HUES6 (cell line): ENCODE data around the gene HNF1B.

Source experiments
- H3K27ac ChIP-seq: 2 replicates; pipeline ENCODE4 v1.7.0; 2013; ENCODE audit warnings: low read depth, mild to moderate bottlenecking, low read length, inconsistent platforms
- H3K27me3 ChIP-seq: 2 replicates; pipeline ENCODE4 v1.6.1; 2013; ENCODE audit warnings: low read length; ENCODE audit not compliant: control insufficient read depth, insufficient read depth
- H3K36me3 ChIP-seq: 2 replicates; pipeline ENCODE4 v1.6.1; 2013; ENCODE audit warnings: low read length; ENCODE audit not compliant: control insufficient read depth, insufficient read depth
- H3K4me1 ChIP-seq: 2 replicates; pipeline ENCODE4 v1.6.1; 2013; ENCODE audit warnings: low read length; ENCODE audit not compliant: control insufficient read depth, insufficient read depth
- H3K4me3 ChIP-seq: 2 replicates; pipeline ENCODE4 v1.5.1; 2013; ENCODE audit warnings: low read depth, low read length
- H3K9ac ChIP-seq: one replicate; pipeline ENCODE4 v1.6.1; 2013; ENCODE audit warnings: mild to moderate bottlenecking, low read length
- H3K9me3 ChIP-seq: 2 replicates; pipeline ENCODE4 v1.6.1; 2013; ENCODE audit warnings: low read depth, low read length; ENCODE audit not compliant: control insufficient read depth, insufficient read depth

HNF1B gene

GRCh38 chr17:37735165-37735564 is 9.7 kb downstream of the HNF1B start:
- no peak overlapping the region for H3K27ac ChIP-seq
- H3K9ac ChIP-seq = no peak overlapping the region
- H3K4me3 ChIP-seq = no peak overlapping the region
- H3K4me1 ChIP-seq = no peaks in the 10 kb centered on the region
- H3K27me3 ChIP-seq = peaks cover 79% of the 10 kb centered on the region
- H3K36me3 ChIP-seq = no peaks in the 10 kb centered on the region
- H3K9me3 ChIP-seq = no peaks in the 10 kb centered on the region

GRCh38 chr17:37732316-37732715 is 12.5 kb downstream of the HNF1B start:
- Histone ChIP-seq H3K4me1 (peaks cover 4% of the 10 kb centered on the region; the same call in 1 of the 2 replicates), H3K27me3 (peaks cover 57% of the 10 kb centered on the region), H3K9me3 (no peaks in the 10 kb centered on the region), H3K27ac (no peak overlapping the region), H3K4me3 (no peak overlapping the region), H3K36me3 (no peaks in the 10 kb centered on the region), H3K9ac (no peak overlapping the region)

- H3K4me3 ChIP-seq = no peak overlapping the region
- H3K4me1 ChIP-seq = peaks cover 4% of the 10 kb centered on the region; the same call in 1 of the 2 replicates
- no peaks in the 10 kb centered on the region for H3K9me3 ChIP-seq
- no peak overlapping the region for H3K27ac ChIP-seq
- H3K36me3 ChIP-seq = no peaks in the 10 kb centered on the region
- H3K27me3 ChIP-seq = peaks cover 44% of the 10 kb centered on the region
- H3K9ac ChIP-seq = no peak overlapping the region
These were observed 13.8 kb downstream of the HNF1B start for GRCh38 chr17:37731056-37731455.

- no peaks in the 10 kb centered on the region for H3K9me3 ChIP-seq
- no peak overlapping the region for H3K9ac ChIP-seq
- H3K36me3 ChIP-seq = no peaks in the 10 kb centered on the region
- H3K4me3 ChIP-seq = no peak overlapping the region
- peaks cover 8% of the 10 kb centered on the region; the same call in 1 of the 2 replicates for H3K4me1 ChIP-seq
- peaks cover 33% of the 10 kb centered on the region for H3K27me3 ChIP-seq
- H3K27ac ChIP-seq = no peak overlapping the region
These were observed 15.0 kb downstream of the HNF1B start for GRCh38 chr17:37729905-37730304.

DNA sequence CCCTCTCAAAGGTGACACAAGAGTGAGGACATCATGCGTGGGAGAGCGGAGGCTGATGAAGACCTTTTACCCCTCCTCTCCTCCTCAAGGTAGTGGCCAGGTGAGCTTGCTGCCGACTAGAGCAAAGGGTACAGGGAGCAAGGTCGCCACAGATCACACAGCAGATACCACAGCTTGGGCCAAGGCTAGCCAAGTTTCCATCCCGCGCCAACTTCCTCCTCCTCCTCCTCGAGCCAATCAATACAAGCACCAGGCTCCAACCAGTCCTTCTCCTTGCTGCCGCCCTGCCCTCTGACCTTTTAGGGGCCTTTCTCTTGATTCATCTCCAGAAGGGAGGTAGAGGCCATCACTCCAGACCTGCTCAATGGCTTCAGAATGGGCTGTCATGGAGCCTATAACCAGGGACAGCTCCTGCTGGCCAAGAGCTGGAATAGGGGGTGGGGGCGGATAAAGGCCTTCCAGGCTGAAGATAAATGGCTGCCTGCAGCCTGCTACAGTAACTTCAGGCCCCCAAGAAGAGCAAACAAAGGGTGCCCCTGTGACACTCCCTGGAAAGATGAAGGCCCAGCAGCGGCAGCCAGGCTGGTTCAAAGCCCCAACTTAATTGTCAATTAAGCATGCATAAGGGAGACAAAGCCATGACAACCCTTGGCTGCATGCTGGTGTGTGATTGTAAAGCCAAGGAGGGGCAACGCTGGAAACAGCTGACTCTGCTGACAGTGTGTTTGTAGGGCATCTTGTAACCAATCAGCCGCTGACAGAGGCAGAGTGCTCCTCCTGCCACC is 17.8 kb downstream of the HNF1B start:
- no peak overlapping the region for H3K4me3 ChIP-seq
- no peaks in the 10 kb centered on the region for H3K9me3 ChIP-seq
- peaks cover 8% of the 10 kb centered on the region; the same call in 1 of the 2 replicates for H3K4me1 ChIP-seq
- peaks cover 18% of the 10 kb centered on the region for H3K27me3 ChIP-seq
- no peak overlapping the region for H3K9ac ChIP-seq
- no peak overlapping the region for H3K27ac ChIP-seq
- no peaks in the 10 kb centered on the region for H3K36me3 ChIP-seq

- Histone ChIP-seq H3K9ac (no peak overlapping the region), H3K36me3 (no peaks in the 10 kb centered on the region), H3K27me3 (peaks cover 15% of the 10 kb centered on the region), H3K4me1 (peaks cover 8% of the 10 kb centered on the region; the same call in 1 of the 2 replicates), H3K27ac (no peak overlapping the region), H3K4me3 (no peak overlapping the region), H3K9me3 (no peaks in the 10 kb centered on the region)
These were observed 18.6 kb downstream of the HNF1B start for GRCh38 chr17:37726248-37726647.

DNA sequence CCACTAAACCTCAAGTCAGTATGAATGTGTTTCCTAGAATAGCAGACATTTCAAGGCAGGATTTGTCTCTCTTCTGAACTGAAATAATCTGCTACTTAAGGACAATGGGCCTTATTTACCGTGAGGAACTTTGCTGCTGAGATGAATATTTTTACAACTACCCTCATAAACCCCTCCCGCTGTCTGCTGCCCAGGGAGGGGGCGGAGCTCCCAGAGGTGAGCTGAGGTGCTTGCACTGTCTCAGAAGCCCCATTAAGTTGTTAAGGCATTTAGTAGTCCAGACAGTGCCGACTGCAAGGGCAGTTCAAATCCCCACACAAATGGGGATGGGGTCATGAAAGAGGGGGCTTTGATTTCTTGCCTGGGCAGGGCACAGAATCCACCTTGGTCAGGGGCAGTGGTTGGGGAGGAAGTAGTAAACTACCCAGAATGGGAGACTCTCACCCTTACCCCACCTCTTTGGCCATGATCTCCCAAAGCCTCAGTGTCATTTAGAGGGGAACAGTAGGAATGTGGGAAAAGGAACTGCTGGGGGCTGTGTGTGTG is 19.2 kb downstream of the HNF1B start:
- Histone ChIP-seq H3K9me3 (no peaks in the 10 kb centered on the region), H3K27me3 (peaks cover 9% of the 10 kb centered on the region), H3K4me1 (peaks cover 8% of the 10 kb centered on the region; the same call in 1 of the 2 replicates), H3K27ac (no peak overlapping the region), H3K36me3 (no peaks in the 10 kb centered on the region), H3K9ac (no peak overlapping the region), H3K4me3 (no peak overlapping the region)

DNA sequence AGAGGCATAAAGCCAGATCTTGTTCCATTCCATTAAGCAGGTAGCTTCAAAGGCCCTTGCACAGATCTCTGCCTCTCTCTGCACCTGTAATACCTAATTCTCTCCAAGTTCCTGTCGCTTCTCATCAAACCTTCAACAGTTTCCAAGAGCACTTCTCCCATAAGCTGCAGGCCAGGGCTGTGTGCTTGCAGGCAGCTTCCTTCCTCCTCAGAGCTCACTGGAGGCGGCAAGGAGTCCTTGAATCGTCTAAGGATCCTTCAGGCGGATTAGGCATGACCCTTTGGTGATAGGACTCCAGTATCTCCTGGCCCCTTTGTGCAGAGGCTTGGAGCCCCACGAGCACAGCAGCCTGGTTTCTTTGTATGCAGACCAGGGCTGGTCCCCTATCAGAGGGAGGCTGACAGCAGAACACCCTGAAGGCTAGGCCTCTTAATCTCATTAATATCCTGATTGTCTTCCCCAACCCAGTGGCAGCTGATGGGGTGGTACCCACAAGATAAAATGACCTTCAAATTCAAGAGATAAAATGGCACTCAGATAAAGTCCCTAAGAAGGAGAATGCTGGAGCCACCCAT is 19.8 kb downstream of the HNF1B start:
- Histone ChIP-seq H3K36me3 (no peaks in the 10 kb centered on the region), H3K9me3 (no peaks in the 10 kb centered on the region), H3K27me3 (peaks cover 3% of the 10 kb centered on the region; the same call in 1 of the 2 replicates), H3K9ac (no peak overlapping the region), H3K4me1 (peaks cover 7% of the 10 kb centered on the region; the same call in 1 of the 2 replicates), H3K4me3 (no peak overlapping the region), H3K27ac (no peak overlapping the region)

DNA sequence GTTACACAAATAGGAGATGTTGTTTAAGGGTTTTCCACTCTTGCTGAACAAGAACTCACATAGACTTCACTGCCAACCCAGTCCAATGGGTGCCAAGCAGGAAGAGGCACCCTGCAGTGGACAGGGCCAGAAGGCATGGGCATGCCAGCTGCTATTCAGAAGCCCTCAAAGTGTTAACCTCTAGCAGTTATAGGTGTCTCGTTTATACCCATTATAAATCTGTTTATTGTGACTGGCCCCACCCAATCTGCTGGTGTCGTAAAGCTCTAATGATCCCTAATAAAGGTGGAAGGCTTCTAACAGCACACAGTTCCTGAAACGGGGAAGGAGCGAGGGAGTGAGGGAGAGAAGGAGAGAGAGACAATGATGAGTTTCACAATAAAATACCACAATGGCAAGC is 23.9 kb downstream of the HNF1B start:
- H3K27me3 ChIP-seq = no peaks in the 10 kb centered on the region
- H3K9ac ChIP-seq = no peak overlapping the region
- no peak overlapping the region for H3K4me3 ChIP-seq
- H3K27ac ChIP-seq = no peak overlapping the region
- no peaks in the 10 kb centered on the region for H3K9me3 ChIP-seq
- no peaks in the 10 kb centered on the region for H3K36me3 ChIP-seq
- peaks cover 10% of the 10 kb centered on the region; the same call in 1 of the 2 replicates for H3K4me1 ChIP-seq

- no peaks in the 10 kb centered on the region for H3K9me3 ChIP-seq
- H3K36me3 ChIP-seq = no peaks in the 10 kb centered on the region
These were observed 25.0 kb downstream of the HNF1B start for GRCh38 chr17:37719866-37720265.

More at GRCh38 chr17:37719866-37720265, 25.0 kb downstream of the HNF1B start:
- Histone ChIP-seq H3K4me3 (no peak overlapping the region), H3K27ac (no peak overlapping the region), H3K27me3 (no peaks in the 10 kb centered on the region), H3K4me1 (peaks cover 7% of the 10 kb centered on the region; the same call in 1 of the 2 replicates), H3K9ac (no peak overlapping the region)
